IPS-18c (cell line): ENCODE measurements around the gene MARCHF2.
"Not testable (repeated sequence)": the region's sequence is repeated elsewhere in the genome, so short reads cannot be mapped to it uniquely, and the experiment has no call there.

ENCODE experiments used
- H3K4me3 ChIP-seq: 2 replicates; pipeline ENCODE4 v1.7.0; 2013; ENCODE audit warnings: low read depth, mild to moderate bottlenecking, low read length, moderate library complexity; ENCODE audit not compliant: insufficient read depth
- H3K9me3 ChIP-seq: one replicate; pipeline ENCODE4 v1.6.1; 2013; ENCODE audit warnings: mild to moderate bottlenecking, low read length, moderate library complexity; ENCODE audit not compliant: control insufficient read depth, insufficient read depth

Gene MARCHF2

DNA sequence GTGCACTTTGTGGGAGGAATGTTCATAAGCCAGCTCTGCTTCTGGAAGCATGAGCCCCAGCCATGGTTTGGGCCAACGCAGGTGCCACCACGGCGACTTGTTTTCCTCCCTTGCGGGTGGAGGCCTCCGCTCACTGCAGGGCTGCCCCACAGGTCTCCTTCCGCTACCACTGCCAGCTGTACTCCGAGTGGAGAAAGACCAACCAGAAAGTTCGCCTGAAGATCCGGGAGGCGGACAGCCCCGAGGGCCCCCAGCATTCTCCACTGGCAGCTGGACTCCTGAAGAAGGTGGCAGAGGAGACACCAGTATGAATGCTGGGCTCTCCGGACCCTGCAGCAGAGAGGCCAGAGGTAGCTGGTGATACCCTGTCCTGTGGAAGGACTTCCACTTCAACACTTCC, 25.1 kb downstream of the MARCHF2 start:
- Histone ChIP-seq H3K9me3 (no peaks in the 10 kb centered on the region), H3K4me3 (no peak overlapping the region)

DNA sequence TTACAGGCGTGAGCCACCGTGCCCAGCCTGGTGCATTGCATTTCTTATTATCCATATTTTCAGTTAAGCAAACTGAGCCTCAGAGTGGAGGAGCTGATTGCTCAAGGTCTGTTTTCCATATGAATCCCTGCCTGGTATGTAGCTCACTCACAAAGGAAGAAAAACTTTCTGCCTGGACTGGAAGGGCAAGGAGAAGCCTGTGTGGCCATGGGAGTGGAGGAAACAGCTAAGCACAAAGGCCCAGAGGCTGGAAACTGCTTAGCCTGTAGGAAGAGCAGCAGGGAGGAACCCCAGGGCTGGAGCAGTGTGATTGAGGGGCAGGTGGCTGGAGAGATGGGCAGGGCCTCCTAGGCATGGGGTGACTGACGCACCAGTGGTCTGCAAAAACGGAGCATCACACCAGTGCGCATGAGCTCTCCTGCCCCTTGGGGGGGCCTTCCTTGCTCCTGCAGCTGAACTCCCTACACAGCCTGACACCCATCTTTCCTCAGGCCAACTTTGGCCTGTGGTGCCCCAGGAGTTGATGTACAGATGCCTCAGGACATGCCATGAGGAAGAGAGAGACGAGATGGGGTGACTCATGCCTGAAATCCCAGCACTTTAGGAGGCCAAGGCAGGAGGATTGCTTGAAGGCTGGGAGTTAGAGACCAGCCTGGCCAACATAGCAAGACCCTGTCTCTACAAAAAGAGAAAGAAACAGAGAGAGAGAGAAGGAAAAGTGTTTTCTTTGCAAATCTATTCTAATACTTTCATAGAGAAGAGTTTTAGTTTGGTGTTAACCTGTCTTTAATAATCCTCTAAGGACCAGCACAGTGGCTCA, 28.8 kb downstream of the MARCHF2 start:
- no peak overlapping the region for H3K4me3 ChIP-seq

DNA sequence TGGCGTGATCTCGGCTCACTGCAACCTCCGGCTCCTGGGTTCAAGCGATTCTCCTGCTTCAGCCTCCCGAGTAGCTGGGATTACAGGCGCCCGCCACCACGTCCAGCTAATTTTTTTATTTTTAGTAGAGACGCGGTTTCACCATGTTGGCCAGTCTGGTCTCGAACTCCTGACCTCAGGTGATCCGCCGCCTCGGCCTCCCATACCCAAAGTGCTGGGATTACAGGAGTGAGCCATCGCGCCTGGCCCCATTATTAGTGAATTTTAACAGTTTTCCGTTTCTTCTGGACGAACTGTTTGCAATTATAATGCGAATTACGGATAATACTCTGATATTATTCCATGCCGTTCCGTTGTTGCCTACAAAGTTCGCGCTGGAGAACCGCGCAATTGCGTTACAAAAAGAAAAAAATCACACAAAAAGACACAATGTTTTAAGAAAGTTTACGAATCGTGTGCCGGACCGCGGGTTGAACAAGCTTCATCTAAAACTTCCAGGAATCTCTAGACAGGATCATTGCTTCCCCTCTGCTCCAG, 31.1 kb downstream of the MARCHF2 start:
- H3K4me3 ChIP-seq, result peak overlapping the region; percentile 97
- not testable (repeated sequence) for H3K9me3 ChIP-seq

More for the DNA sequence above, 28.8 kb downstream of the MARCHF2 start:
- H3K9me3 ChIP-seq, result no peaks in the 10 kb centered on the region

DNA sequence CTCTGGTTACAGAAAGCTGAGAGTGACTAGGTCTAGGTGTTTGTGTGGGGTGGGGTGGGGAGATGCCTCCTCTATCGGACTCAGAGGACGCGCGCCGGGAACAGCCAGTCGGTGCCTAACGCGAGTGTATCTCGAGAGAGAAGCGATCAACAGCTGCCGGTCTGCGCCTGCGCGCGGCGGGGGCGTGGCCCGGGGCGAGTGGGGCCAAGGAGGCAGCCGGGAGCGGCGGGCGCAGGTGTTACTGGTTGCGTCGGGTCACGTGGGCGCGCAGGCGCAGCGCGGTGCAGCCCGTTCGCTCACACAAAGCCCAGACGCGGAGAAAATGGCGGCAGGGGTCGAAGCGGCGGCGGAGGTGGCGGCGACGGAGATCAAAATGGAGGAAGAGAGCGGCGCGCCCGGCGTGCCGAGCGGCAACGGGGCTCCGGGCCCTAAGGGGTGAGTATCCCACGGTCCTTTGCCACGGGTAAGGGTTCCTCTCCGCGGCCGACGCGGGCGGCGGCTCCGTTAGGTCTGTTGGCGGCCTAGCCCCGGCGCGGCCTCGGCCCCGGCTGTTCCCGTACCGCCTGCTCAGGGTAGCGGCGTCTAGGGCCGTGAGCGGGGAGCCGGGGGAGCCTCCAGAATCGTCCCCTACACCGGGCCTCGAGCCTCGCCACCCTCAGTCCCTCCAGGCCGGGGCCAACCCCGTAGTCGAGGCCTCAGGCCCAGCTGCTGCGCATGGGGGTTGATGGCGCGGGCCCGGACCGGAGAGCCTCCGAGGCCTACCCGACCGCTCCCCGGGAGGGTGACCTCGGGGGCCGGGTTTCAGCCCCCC, 31.8 kb downstream of the MARCHF2 start, which contains the start of gene HNRNPM:
HNRNPM (plus strand) TSS at position 299 of the 811 bp plus-strand sequence; CDS start at position 323, 24 bp downstream.
- no peaks in the 10 kb centered on the region for H3K9me3 ChIP-seq
- H3K4me3 ChIP-seq, result peak within 1 kb of the TSS; percentile 97

DNA sequence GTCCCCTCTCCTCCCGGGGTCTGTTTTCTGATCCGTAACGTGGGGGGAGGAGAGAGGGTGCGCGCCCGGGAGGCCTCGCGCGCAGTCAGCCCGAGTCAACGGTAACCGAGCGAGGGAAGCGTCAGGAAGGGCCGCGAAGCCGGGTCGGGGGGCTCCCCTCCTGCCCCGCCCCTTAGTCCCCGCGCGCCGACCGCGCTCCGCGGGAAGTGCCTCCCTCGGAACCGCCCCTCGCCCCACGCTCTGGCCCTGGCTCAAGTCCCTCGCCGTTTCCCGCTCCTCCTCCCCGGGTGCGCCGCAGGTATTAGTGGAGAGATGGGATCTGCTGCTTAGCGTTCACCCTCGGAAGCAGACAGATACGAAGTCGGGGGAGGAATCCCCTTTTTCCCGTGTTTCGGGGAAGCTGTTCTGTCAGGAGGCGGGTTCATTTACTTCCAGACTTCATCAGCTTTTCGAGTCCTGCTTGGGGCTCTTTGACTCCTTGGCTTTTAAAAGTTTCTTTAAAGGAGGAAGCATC, 32.4 kb downstream of the MARCHF2 start:
- Histone ChIP-seq H3K9me3 (no peaks in the 10 kb centered on the region), H3K4me3 (peak overlapping the region; percentile 97)

DNA sequence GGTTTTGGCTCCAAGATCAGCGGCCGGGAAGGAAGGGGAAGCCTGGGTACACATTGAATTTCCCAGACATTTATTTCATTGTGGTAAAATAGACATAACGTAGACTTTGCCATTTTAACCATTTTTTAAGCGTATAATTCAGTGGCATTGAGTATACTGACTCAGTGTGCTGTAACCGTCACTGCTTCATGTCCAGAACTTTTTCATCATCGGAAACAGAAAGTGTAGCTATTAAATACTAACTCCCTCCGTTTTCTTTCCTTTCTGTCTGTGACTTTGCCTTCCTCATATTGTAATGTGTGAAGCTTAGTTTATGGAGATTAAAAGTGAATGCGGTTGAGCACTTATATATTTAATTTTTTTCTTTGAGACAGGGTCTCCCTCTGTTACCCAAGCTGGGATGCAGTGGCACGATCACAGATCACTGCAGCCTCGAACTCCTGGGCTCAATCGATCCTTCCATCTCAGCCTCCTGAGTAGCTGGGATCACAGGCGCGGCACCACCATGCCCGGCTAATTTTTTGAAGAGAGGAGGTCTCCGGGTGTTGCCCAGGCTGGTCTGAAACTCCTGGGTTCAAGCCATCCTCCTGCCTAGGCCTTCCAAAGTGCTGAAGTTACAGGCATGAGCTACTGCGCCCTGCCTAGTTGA, 33.1 kb downstream of the MARCHF2 start:
- no peaks in the 10 kb centered on the region for H3K9me3 ChIP-seq

DNA sequence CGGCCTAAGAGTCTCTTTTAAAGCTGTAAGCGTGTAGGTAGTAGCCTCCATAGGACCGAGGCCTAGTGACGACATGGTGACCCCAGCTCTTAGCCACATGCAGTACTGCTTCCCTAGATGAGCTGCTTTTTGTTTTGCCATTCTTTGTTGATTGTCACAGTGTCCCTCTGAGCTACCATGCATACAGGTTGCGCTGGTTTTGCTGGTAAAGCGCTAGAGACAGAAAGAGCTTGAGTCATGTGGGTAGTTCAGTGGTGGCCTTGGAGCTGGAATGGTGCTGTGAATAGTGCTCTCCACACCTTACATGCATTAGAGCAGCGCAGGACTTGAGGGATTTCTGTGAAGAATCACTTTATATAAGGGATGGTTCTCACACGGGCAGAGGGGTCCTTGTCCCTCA, 36.7 kb downstream of the MARCHF2 start:
- Histone ChIP-seq H3K9me3 (no peaks in the 10 kb centered on the region), H3K4me3 (no peak overlapping the region)

More for the DNA sequence above, 33.1 kb downstream of the MARCHF2 start:
- peak overlapping the region; percentile 97 for H3K4me3 ChIP-seq

DNA sequence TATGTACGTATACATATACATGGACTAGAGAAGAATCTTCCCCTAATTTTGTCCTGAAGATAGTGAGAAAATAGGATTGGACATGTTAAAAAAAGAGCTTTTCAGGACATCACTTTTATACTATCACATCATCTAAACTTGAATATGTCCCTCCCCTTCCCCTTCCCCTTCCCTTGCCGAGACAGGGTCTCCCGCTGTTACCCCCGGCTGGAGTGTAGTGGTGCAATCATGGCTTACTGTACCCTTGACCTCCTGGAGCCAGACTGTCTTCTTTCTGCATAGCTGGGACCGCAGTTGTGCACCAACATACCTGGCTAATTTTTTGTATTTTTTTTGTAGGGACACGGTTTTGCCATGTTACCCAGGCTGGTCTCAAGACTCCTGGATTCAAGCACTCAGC, 38.3 kb downstream of the MARCHF2 start:
- no peaks in the 10 kb centered on the region for H3K9me3 ChIP-seq
- H3K4me3 ChIP-seq, result no peak overlapping the region

DNA sequence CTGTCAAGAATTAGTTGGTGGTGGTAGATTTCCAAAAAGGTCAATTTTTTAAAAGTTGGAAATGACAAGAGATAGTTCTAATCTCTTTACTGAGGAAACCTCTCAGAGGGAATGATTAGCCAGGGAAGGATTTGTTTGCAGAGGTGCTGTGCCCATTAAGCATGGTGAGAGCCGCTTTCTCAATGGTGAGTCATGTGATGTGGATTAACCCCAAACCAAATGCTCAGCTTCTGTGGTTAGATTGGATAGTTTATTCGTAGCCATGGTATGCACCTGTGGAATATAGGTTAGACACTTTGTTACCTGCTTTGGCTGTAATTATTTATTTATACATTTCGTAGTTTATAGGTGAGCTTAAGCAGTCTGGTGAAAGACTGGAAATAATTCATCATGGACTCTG, 38.8 kb downstream of the MARCHF2 start:
- no peak overlapping the region for H3K4me3 ChIP-seq
- no peaks in the 10 kb centered on the region for H3K9me3 ChIP-seq

DNA sequence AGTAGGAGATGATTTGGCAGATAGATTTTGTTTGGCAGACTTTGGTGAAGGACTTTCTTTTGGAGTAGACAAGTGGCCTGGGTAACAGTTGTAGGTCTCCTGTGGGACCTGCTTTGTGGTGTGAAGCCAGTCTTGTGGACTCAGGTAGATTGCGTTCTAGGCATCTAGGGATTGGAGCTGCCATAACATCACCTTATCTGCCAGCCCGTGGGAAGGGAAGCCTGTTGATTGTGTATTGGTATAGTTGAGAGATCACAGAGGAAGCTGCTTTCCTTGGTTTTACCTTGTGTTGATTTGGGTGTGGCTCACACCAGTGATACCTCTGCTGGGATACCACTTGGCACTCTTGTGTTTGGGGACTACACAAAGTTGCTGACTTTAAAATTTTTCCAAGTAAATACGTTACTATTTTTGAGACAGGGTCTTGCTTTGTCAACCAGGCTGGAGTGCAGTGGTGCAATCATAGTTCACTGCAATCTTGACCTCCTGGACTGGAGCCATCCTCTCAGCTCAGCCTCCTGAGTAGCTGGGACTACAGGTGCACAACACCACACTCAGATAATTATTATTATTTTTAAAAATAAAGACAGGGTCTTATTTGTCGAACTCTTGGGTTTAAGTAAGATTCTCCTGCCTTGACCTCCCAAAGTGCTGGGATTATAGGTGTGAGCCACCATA, 39.5 kb downstream of the MARCHF2 start:
- no peak overlapping the region for H3K4me3 ChIP-seq

DNA sequence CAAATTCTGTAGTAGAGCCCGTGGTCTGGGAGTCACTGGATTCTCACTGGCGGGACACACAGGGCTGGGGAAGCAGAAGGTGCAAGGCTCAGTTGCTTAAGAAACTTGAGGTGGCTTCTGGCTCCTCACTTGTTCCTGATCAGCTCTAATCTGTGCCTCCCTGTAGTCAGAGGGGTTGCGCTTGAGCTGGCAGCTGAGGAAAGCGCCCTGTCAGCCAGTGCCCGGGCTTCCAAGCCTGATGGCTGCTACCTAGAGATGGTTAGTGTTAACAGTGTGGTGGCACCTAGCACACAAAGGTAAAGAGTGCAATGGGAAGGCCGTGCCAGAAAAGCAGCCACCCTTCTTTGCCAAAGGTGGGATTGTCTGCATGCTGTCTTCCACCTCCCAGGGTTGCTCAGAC, 40.5 kb downstream of the MARCHF2 start:
- no peak overlapping the region for H3K4me3 ChIP-seq
- no peaks in the 10 kb centered on the region for H3K9me3 ChIP-seq

More for the DNA sequence above, 39.5 kb downstream of the MARCHF2 start:
- H3K9me3 ChIP-seq, result no peaks in the 10 kb centered on the region

DNA sequence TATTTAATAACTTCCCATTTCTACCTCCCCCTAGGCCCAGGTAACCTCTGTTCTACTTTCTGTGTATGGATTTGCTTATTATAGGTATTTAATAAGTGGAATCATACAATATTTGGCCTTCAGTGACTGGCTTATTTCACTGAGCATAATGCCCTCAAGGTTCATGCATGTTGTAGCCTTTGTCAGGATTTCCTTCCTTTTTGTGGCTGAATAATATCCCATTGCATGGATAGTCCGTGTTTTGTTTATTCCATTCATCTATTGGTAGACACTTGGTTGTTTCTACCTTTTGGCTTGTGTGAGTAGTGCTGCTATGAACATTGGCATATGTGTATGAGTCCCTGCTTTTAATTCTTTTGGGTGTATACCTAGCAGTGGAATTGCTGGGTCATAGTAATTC, 41.1 kb downstream of the MARCHF2 start:
- Histone ChIP-seq H3K9me3 (no peaks in the 10 kb centered on the region), H3K4me3 (no peak overlapping the region)

DNA sequence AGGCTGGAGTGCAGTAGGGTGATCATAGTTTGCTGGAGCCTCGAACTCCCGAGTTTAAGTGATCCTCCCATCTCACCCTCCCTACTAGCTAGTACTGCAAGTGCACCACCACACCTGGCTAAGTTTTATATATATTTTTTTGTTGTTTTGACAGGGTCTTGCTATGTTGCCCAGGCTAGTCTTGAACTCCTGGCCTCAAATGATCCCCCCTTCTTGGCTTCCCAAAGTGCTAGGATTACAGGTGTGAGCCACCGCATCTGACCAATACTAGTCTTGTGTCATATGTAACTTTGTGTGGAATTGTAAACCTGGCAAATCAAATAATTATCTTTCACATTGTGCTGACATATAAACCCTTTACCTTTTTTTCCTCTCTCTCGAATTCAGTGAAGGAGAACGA, 41.9 kb downstream of the MARCHF2 start:
- H3K9me3 ChIP-seq, result no peaks in the 10 kb centered on the region
- no peak overlapping the region for H3K4me3 ChIP-seq

DNA sequence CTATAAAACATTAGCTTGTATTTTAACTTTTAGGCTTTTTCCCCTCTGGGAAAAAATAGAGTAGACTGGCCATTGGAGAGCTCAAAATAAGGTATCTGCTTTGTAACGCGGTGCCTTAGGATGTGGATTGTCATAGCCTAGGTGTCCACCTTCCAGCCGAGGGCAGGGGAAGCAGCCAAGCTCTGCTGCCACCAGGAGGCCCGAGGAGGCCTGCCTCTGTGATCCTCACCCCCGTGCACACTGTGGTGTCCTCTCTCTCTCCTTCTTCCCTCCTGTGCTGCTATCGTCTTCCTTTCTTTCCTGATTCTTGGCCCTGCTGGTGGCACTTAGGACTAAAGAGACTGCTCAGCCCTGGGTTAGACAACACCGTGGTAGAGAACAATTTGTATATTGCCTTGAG, 43.0 kb downstream of the MARCHF2 start:
- Histone ChIP-seq H3K9me3 (no peaks in the 10 kb centered on the region), H3K4me3 (no peak overlapping the region)

DNA sequence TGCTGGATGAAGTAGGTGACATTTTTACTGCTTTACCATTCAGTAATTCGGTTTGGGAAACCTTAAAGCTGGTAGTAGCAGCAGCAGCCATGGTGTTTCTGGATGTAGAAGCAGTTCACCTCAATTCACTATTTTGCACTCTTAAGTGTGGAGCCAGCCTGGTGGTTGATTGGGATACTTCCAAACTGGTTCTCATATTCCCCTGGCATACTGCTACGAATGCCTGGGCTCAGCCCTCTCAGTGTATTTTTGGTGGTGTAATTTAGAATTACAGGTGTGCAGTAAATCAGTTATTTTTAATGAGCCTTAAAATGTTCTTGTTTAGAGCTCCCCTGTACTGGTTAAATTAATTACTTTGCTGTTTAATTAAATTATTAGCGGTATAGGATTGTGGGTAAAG, 44.1 kb downstream of the MARCHF2 start:
- Histone ChIP-seq H3K4me3 (no peak overlapping the region), H3K9me3 (no peaks in the 10 kb centered on the region)

DNA sequence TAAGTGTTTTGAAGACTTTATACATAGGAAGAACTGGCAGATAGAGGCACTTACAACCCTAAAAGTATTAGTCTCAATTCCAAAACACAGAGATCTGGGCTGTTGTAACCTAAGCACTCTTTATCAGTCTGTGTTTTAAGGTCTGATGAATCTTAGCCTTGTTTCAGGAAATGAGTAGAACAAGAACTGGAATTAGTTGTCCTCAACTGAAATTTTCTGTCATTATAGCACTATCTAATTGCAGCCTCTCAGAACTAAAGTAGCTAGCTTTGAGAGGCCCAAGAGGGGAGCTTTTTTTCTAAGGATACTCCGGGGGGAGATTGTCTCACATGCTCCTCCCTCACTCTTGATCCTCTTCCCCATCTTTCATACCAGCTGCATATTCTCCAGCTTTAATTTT, 44.7 kb downstream of the MARCHF2 start:
- no peak overlapping the region for H3K4me3 ChIP-seq
- no peaks in the 10 kb centered on the region for H3K9me3 ChIP-seq

DNA sequence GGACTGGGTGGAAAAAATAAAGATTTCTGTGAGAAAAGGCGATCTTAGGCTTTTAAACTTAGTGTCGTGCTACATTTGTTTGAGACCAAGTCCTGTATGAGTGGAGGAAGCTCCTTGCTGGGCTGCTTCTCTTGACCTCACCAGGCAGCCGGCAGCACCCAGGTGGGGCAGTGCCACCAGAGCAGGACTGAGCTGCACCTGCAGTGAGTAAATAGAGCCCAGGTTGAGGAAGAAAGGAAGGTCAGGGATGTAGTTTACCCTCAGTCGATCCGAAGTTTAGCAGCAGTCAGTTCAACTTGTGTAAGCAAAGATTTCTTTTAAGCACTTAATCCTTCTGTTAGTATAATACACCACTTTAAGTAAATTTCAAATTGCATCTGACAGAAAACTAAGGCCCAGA, 45.3 kb downstream of the MARCHF2 start:
- no peak overlapping the region for H3K4me3 ChIP-seq
- no peaks in the 10 kb centered on the region for H3K9me3 ChIP-seq
